G401.6 (cell line): ENCODE results near the gene NT5DC1.

ENCODE experiments used
- FAIRE-seq: peaks from 2 replicates; lab custom pipeline; 2012; peaks lifted over from hg19 to GRCh38; lab: Jason Lieb, UNC

Gene NT5DC1

GRCh38 chr6:116100419-116101301 is at the start of gene NT5DC1:
Gene NT5DC1 (plus strand): TSS chr6:116100853. CDS start chr6:116100931, 78 bp downstream.
- no peak for FAIRE-seq

- FAIRE-seq, result no peak
Observed at GRCh38 chr6:116051244-116051643, 49.4 kb upstream of the NT5DC1 start.

- FAIRE-seq, result no peak
Observed at GRCh38 chr6:116055513-116055912, 45.1 kb upstream of the NT5DC1 start.

- no peak for FAIRE-seq
Observed at GRCh38 chr6:116057766-116058165, 42.9 kb upstream of the NT5DC1 start.

- FAIRE-seq, result no peak
Observed at GRCh38 chr6:116059713-116060571, 40.7 kb upstream of the NT5DC1 start.

GRCh38 chr6:116060572-116061283 is 39.9 kb upstream of the NT5DC1 start, which contains the start of gene FRK:
Gene FRK (minus strand): TSS chr6:116060891. CDS start chr6:116060311, 580 bp downstream.
- FAIRE-seq, result no peak

GRCh38 chr6:116062496-116062895 is 38.2 kb upstream of the NT5DC1 start:
- no peak for FAIRE-seq

- FAIRE-seq, result no peak
Observed at GRCh38 chr6:116064666-116065065, 36.0 kb upstream of the NT5DC1 start.

GRCh38 chr6:116066789-116067188 is 33.9 kb upstream of the NT5DC1 start:
- no peak for FAIRE-seq

- no peak for FAIRE-seq
Observed at GRCh38 chr6:116070101-116070500, 30.6 kb upstream of the NT5DC1 start.

- no peak for FAIRE-seq
Observed at GRCh38 chr6:116070616-116071389, 29.9 kb upstream of the NT5DC1 start.

GRCh38 chr6:116072368-116072767 is 28.3 kb upstream of the NT5DC1 start:
- no peak for FAIRE-seq

- no peak for FAIRE-seq
Observed at GRCh38 chr6:116073765-116074440, 26.8 kb upstream of the NT5DC1 start.

GRCh38 chr6:116074732-116075390 is 25.8 kb upstream of the NT5DC1 start:
- no peak for FAIRE-seq

- no peak for FAIRE-seq
Observed at GRCh38 chr6:116078522-116078921, 22.1 kb upstream of the NT5DC1 start.

GRCh38 chr6:116078945-116079344 is 21.7 kb upstream of the NT5DC1 start:
- no peak for FAIRE-seq

GRCh38 chr6:116083052-116083451 is 17.6 kb upstream of the NT5DC1 start:
- FAIRE-seq, result no peak

GRCh38 chr6:116084284-116084683 is 16.4 kb upstream of the NT5DC1 start:
- no peak for FAIRE-seq

- no peak for FAIRE-seq
Observed at GRCh38 chr6:116087437-116088027, 13.1 kb upstream of the NT5DC1 start.

- FAIRE-seq, result no peak
Observed at GRCh38 chr6:116088946-116089345, 11.7 kb upstream of the NT5DC1 start.
